HFFc6 (cell line): ENCODE data around the gene SEZ6. TPM values are rescaled to one million over a fixed set of nuclear protein-coding genes. Genes with fewer than 3 reads are reported as not detected.

Source experiments
- DNase-seq: peaks from one replicate; pipeline ENCODE4 v3.0.0-alpha.2; 2018
- H3K27ac Mint-ChIP-seq: 2 replicates; pipeline ENCODE4 v1.8.0; 2020; ENCODE audit warnings: mild to moderate bottlenecking, mixed read lengths
- H3K27me3 Mint-ChIP-seq: 2 replicates; pipeline ENCODE4 v1.8.0; 2021; ENCODE audit warnings: mild to moderate bottlenecking, moderate library complexity, mixed read lengths; ENCODE audit not compliant: insufficient read depth
- H3K36me3 Mint-ChIP-seq: 2 replicates; pipeline ENCODE4 v1.8.0; 2021; ENCODE audit warnings: low read depth, mixed read lengths
- H3K4me1 Mint-ChIP-seq: 2 replicates; pipeline ENCODE4 v1.8.0; 2020; ENCODE audit warnings: low read depth, mixed read lengths
- H3K4me3 Mint-ChIP-seq: 2 replicates; pipeline ENCODE4 v1.8.0; 2020; ENCODE audit warnings: mild to moderate bottlenecking, moderate library complexity, mixed read lengths
- H3K9me3 Mint-ChIP-seq: 2 replicates; pipeline ENCODE4 v1.8.0; 2020; ENCODE audit warnings: mild to moderate bottlenecking, mixed read lengths
- CTCF ChIP-seq: fragments of 200-600 bp; sonication (generic); IDR thresholded peaks from 2 replicates; pipeline ENCODE4 v1.5.0; 2021; ENCODE audit warnings: antibody characterized with exemption, mild to moderate bottlenecking
- total RNA-seq, 6 experiments: library from RNA; stranded (reverse); fragmentation: NEBNext Ultra II Directional; extraction: Animal tissue kit (Norgen Biotek cat#: 25700); gene quantifications; 2 replicates in 1 of 6; 3 replicates in 5 of 6; pipeline ENCODE4 v1.2.3, GENCODE V29; 2021

Gene SEZ6
- total RNA-seq, 6 experiments from 2014 or later: not detected

- no peaks in the 10 kb centered on the region for H3K9me3 Mint-ChIP-seq
- H3K27ac Mint-ChIP-seq: no peak overlapping the region
- H3K4me1 Mint-ChIP-seq: no peaks in the 10 kb centered on the region
- H3K27me3 Mint-ChIP-seq: peaks cover 4% of the 10 kb centered on the region
- H3K36me3 Mint-ChIP-seq: no peaks in the 10 kb centered on the region
- TF ChIP-seq CTCF: no peak
- DNase-seq: no peak
- no peak overlapping the region for H3K4me3 Mint-ChIP-seq
Measured at GRCh38 chr17:28954886-28955285, 50.9 kb downstream of the SEZ6 start.

- Mint-ChIP-seq H3K27me3 (peaks cover 4% of the 10 kb centered on the region), H3K4me3 (no peak overlapping the region), H3K36me3 (peaks cover 6% of the 10 kb centered on the region), H3K9me3 (no peaks in the 10 kb centered on the region), H3K4me1 (peaks cover 4% of the 10 kb centered on the region), H3K27ac (peak overlapping the region; percentile 48; the same call in 1 of the 2 replicates)
- DNase-seq: no peak
- TF ChIP-seq CTCF: peak; percentile 95
Measured at GRCh38 chr17:28953444-28954118, 52.3 kb downstream of the SEZ6 start.

DNA sequence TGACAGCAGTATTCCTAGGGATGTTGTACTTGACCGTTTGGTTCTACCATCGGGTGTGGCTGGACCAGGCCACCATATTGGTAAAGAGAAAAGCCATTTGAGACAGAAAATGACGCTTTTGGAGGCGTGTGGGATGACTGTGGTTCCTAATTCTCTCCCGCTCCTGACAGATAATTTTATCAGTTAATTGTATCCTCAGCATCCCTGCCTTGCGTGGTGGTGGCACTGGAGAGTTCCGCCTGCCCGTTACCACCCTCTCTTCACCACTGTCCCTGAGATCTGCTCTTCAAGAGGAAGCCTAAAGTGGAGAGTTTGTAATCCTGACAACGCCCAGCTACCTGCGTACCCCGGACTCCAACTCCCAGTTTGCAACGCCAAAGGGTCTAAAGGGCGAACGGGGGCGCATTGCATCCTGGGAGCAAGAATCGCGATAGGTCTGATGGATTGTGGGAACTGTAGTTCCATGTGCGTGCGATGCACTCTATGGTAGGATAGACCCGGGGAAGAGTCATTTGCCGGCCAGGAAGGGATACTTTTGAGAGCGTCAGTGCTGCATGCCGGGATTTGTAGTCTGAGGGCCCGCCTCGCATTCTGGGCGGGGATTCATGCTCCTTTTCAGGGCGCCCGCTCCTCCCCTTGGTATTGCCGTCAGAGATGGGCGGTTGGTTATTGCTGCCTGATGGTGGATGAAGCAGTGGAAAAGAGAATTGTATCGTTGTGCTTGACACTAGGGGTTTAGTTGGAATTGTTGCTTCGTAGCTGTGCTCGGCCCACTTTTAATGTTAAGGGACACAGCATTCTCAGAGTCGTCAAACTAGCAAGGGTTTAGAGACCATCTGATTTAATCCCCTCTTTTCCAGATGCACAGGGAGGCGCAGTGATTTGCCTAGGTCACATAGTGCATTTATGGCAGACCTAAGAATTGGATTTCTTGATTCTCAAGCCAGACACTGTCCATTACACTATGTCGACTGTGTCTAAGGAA is 53.5 kb downstream of the SEZ6 start:
- peak; percentile 99 for DNase-seq
- no peaks in the 10 kb centered on the region for H3K9me3 Mint-ChIP-seq
- no peak for TF ChIP-seq CTCF
- peaks cover 18% of the 10 kb centered on the region for H3K36me3 Mint-ChIP-seq
- H3K4me1 Mint-ChIP-seq: peaks cover 17% of the 10 kb centered on the region
- H3K27ac Mint-ChIP-seq: no peak overlapping the region
- H3K4me3 Mint-ChIP-seq: no peak overlapping the region
- no peaks in the 10 kb centered on the region for H3K27me3 Mint-ChIP-seq

- Mint-ChIP-seq H3K27ac (peak within 1 kb of the TSS; percentile 96), H3K27me3 (no peaks in the 10 kb centered on the region), H3K36me3 (peaks cover 18% of the 10 kb centered on the region), H3K4me3 (peak within 1 kb of the TSS; percentile 99), H3K9me3 (no peaks in the 10 kb centered on the region), H3K4me1 (peaks cover 21% of the 10 kb centered on the region)
- TF ChIP-seq CTCF: no peak
- DNase-seq: peak; percentile 100
Measured at GRCh38 chr17:28951428-28951990, 54.3 kb downstream of the SEZ6 start, which contains the start of gene PHF12. Gene PHF12, minus strand, starts transcription at chr17:28951518. Its CDS starts 558 bp downstream, at chr17:28950960.

GRCh38 chr17:28950752-28951427 is 54.9 kb downstream of the SEZ6 start:
- H3K36me3 Mint-ChIP-seq: peaks cover 18% of the 10 kb centered on the region
- peak overlapping the region; percentile 99 for H3K4me3 Mint-ChIP-seq
- no peak for DNase-seq
- H3K4me1 Mint-ChIP-seq: peaks cover 27% of the 10 kb centered on the region
- no peaks in the 10 kb centered on the region for H3K9me3 Mint-ChIP-seq
- no peaks in the 10 kb centered on the region for H3K27me3 Mint-ChIP-seq
- no peak for TF ChIP-seq CTCF
- H3K27ac Mint-ChIP-seq: peak overlapping the region; percentile 96
